HG03039 (cell line): Measurements from ENCODE around the gene TBC1D28.
"Not testable (repeated sequence)": the region's sequence is repeated elsewhere in the genome, so short reads cannot be mapped to it uniquely, and the experiment has no call there.

Experiments used
- ATAC-seq: cut with Tn5 transposase; IDR thresholded peaks from one replicate; pipeline ENCODE4 v1.9.1; 2021; ENCODE audit warnings: mild to moderate bottlenecking, moderate library complexity; ENCODE audit not compliant: unreplicated experiment

Gene TBC1D28

GRCh38 chr17:18617613-18618012 is 26.6 kb downstream of the TBC1D28 start:
- not testable (repeated sequence) for ATAC-seq

GRCh38 chr17:18613016-18613415 is 31.2 kb downstream of the TBC1D28 start:
- not testable (repeated sequence) for ATAC-seq

- not testable (repeated sequence) for ATAC-seq
These were observed 51.1 kb downstream of the TBC1D28 start for GRCh38 chr17:18593138-18593537.
